ENCODE data around the gene NDUFAF8. TPM values are rescaled to one million over a fixed set of nuclear protein-coding genes. Genes with fewer than 3 reads are reported as not detected.

NDUFAF8 gene
- total RNA-seq, 1 experiment from 2014 or later: 58.6 TPM

- ChIA-PET POLR2A (ENCODE audit: low non-redundant PET) (no interaction called here), CTCF (no interaction called here)
- BruUV-seq (replicated peaks): no TSS peak
- H3K27me3 ChIP-seq (replicated peaks; ENCODE audit: insufficient read depth, low read depth, low read length, poor library complexity): no peaks in the 10 kb centered on the region
- H3K27ac ChIP-seq (ENCODE audit: low read depth, low read length, poor library complexity, severe bottlenecking): no peak overlapping the region
- H3K36me3 ChIP-seq (ENCODE audit: insufficient read depth, low read length, poor library complexity, severe bottlenecking): peaks cover 10% of the 10 kb centered on the region
- H3K9me3 ChIP-seq (ENCODE audit: low read depth, low read length, poor library complexity, severe bottlenecking): no peaks in the 10 kb centered on the region
- H3K4me1 ChIP-seq (ENCODE audit: insufficient read depth, low read length, poor library complexity, severe bottlenecking): peaks cover 10% of the 10 kb centered on the region
- no peak for DNase-seq (ENCODE audit: low spot score)
- H3K4me3 ChIP-seq (ENCODE audit: low read depth, low read length, poor library complexity, severe bottlenecking): no peak overlapping the region
- no peak for TF ChIP-seq CTCF (conservative IDR thresholded peaks at IDR 0.05; ENCODE audit: low read depth, low read length)
- no peak for TF ChIP-seq EZH2 (IDR thresholded peaks at IDR 0.05; ENCODE audit: borderline replicate concordance, low read depth, low read length, poor library complexity, severe bottlenecking)
- intact Hi-C loops (cut with micrococcal nuclease; ENCODE audit: unreplicated experiment): no loop called here
These were observed 9.5 kb downstream of the NDUFAF8 start for GRCh38 chr17:81248649-81249048.

GRCh38 chr17:81249223-81250040 lies 10.3 kb downstream of the NDUFAF8 start:
- ChIA-PET POLR2A (ENCODE audit: low non-redundant PET) (no interaction called here), CTCF (no interaction called here)
- H3K36me3 ChIP-seq (ENCODE audit: insufficient read depth, low read length, poor library complexity, severe bottlenecking): peaks cover 10% of the 10 kb centered on the region
- no TSS peak for BruUV-seq (replicated peaks)
- no peaks in the 10 kb centered on the region for H3K9me3 ChIP-seq (ENCODE audit: low read depth, low read length, poor library complexity, severe bottlenecking)
- DNase-seq (ENCODE audit: low spot score): no peak
- H3K27me3 ChIP-seq (replicated peaks; ENCODE audit: insufficient read depth, low read depth, low read length, poor library complexity): no peaks in the 10 kb centered on the region
- intact Hi-C loops (cut with micrococcal nuclease; ENCODE audit: unreplicated experiment): no loop called here
- no peak overlapping the region for H3K4me3 ChIP-seq (ENCODE audit: low read depth, low read length, poor library complexity, severe bottlenecking)
- H3K27ac ChIP-seq (ENCODE audit: low read depth, low read length, poor library complexity, severe bottlenecking): no peak overlapping the region
- TF ChIP-seq EZH2 (IDR thresholded peaks at IDR 0.05; ENCODE audit: borderline replicate concordance, low read depth, low read length, poor library complexity, severe bottlenecking) (no peak), CTCF (conservative IDR thresholded peaks at IDR 0.05; ENCODE audit: low read depth, low read length) (no peak)
- H3K4me1 ChIP-seq (ENCODE audit: insufficient read depth, low read length, poor library complexity, severe bottlenecking): peaks cover 13% of the 10 kb centered on the region

GRCh38 chr17:81250286-81251093 lies 11.4 kb downstream of the NDUFAF8 start:
- H3K4me1 ChIP-seq (ENCODE audit: insufficient read depth, low read length, poor library complexity, severe bottlenecking): peaks cover 23% of the 10 kb centered on the region
- CTCF ChIA-PET: no interaction called here
- no peak overlapping the region for H3K27ac ChIP-seq (ENCODE audit: low read depth, low read length, poor library complexity, severe bottlenecking)
- H3K36me3 ChIP-seq (ENCODE audit: insufficient read depth, low read length, poor library complexity, severe bottlenecking): peaks cover 10% of the 10 kb centered on the region
- H3K9me3 ChIP-seq (ENCODE audit: low read depth, low read length, poor library complexity, severe bottlenecking): no peaks in the 10 kb centered on the region
- no peak overlapping the region for H3K4me3 ChIP-seq (ENCODE audit: low read depth, low read length, poor library complexity, severe bottlenecking)
- POLR2A ChIA-PET (ENCODE audit: low non-redundant PET): interaction anchor here (0.5 kb wide), 1 partner anchor 606 kb away, joined by 11 read pairs; no protein-coding TSS in a partner anchor
- no peak for TF ChIP-seq CTCF (conservative IDR thresholded peaks at IDR 0.05; ENCODE audit: low read depth, low read length)
- TF ChIP-seq EZH2 (IDR thresholded peaks at IDR 0.05; ENCODE audit: borderline replicate concordance, low read depth, low read length, poor library complexity, severe bottlenecking): no peak
- no TSS peak for BruUV-seq (replicated peaks)
- intact Hi-C loops (cut with micrococcal nuclease; ENCODE audit: unreplicated experiment): no loop called here
- no peak for DNase-seq (ENCODE audit: low spot score)
- H3K27me3 ChIP-seq (replicated peaks; ENCODE audit: insufficient read depth, low read depth, low read length, poor library complexity): no peaks in the 10 kb centered on the region
